Retina (tissue), 1 donor: ENCODE measurements around the gene KIF2C.
A peak's percentile ranks its signal among the peaks of the same experiment; 100 is the strongest.
"Not testable (repeated sequence)": the region's sequence is repeated elsewhere in the genome, so short reads cannot be mapped to it uniquely, and the experiment has no call there.

Experiments
- DNase-seq: peaks from one replicate; pipeline ENCODE4 v3.0.0-alpha.2; 2016

KIF2C gene

DNA sequence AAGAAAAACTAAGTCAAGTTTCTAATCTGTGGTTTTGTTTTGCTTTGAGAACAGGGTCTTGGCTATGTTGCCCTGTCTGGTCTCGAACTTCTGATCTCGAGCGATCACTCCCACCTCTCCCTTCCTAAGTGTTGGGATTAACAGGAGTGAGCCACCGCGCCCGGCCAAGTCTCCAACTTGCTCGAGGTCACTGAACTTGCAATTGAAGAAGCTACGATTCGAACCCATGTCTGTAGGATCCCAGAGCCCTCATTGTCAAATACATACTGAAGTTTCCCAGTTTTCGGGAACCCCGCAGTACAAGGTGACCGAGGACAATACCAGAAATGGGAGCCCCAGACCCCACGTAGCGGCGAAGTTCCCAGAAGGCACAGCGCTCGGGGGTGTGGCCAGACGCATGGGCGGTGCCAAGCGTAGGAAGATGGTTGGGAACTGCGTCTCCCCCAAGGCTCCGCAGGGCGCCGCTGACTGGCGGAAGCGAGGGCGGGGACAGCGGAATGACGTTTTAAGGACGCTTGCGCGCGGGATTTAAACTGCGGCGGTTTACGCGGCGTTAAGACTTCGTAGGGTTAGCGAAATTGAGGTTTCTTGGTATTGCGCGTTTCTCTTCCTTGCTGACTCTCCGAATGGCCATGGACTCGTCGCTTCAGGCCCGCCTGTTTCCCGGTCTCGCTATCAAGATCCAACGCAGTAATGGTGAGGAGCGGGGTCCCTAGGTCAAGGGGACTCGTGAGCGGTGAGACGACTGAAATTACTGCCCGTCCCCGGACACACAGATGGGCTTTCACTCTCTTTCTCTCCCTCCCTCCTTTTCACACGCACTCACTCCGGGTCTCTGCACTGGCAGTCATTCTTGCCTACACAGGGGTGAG, at the start of gene KIF2C:
KIF2C (plus strand) TSS at position 531 of the 872 bp plus-strand sequence; CDS start at position 627, 96 bp downstream.
- DNase-seq: peak; percentile 96

DNA sequence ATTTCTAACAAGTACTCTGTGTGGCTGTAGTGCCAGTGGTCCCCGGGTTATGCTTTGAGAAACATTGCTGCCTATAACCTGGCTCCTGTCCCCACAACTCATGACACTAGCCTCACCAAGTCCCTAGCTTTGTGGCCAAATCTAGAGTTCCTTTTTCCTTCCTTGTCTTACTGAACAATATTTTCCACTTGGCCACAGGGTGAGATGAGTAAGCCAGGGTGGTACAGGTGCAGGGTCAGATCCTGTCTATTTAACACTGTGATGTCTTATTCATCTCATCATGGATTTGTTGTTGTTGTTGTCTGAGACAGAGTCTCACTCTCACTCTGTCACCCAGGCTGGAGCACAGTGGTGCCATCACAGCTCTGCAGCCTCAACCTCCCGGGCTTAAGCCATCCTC, 46.5 kb upstream of the KIF2C start:
- no peak for DNase-seq

DNA sequence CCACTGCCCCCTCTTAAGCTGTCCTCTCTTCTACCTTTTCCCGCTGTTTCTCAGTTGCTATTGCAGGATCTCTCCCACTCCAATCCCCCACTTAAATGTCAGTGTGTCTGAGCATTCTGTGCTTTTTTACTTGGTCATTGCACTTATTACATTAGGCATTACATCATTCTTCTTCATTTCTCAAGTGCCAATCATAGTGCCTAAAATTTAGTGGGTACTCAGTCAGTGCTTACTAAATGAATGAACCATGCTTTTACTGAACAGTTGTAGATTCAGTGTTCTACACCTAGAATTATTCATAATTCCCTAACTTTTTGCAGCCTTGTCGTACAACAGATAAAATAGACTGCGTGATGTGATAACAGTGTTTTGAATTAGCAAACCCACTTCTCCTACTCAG, 45.7 kb upstream of the KIF2C start:
- no peak for DNase-seq

DNA sequence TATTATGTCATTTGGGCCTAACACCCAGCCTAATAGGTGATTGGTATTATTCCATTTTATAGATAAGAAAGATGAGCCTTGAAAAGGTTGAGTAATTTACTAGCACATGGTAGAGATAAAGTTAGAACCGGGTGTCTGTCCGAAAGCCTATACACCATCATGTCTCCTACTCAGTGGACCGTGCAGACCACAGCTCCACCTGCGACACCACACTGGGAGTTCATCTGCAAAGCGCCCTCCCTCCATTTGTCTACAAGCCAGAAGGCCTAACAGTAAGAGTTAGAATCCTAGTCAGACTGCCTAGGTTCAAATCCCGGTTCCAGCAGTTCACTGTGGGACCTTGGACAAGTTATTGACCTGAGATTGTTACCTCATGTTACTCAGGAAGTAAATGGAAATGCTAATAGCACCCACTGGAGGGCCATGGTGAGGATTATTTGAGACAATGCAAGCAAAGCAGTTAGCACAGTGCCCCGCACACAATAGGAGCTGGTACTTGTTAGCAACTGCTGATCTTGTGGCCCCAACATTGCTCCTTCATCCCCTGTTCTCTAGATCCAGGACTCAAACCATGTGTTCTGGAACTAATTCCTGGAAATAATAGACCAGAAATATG, 44.7 kb upstream of the KIF2C start:
- DNase-seq: no peak

DNA sequence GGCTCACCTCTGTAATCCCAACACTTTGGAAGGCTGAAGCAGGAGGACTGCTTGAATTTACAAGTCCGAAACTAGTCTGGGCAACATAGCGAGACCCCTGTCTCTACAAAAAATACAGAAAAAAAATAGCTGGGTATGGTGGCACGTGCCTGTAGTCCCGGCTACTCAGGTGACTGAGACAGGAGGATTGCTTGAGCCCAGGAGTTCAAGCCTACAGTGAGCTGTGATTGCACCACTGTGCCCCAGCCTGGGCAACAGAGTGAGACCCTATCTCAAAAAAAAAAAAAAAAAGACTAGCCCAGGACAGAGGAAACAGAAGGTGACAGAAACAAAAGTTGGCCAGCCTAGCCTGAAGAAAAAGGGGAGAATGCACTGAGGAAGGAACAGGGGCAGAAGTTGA, 44.0 kb upstream of the KIF2C start:
- no peak for DNase-seq

DNA sequence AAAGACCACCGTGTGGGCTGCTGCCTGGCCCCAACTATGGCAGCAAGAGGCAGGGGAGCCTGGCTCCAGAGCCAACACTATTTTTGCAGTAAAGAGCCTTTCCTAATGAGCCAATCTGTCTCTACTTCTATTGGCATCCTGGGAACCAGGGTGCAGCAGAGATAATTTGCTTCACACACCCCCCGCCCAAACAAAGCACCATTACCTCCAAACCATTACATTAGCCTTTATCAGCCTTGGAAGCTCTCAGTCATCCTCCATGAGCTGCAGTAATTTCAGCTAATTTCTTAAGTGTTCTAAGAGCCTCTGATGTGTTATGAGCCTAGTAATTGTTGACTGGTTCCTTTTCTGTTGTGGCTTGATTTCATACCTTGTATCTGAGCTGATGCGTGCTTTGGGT, 43.5 kb upstream of the KIF2C start:
- DNase-seq: no peak

DNA sequence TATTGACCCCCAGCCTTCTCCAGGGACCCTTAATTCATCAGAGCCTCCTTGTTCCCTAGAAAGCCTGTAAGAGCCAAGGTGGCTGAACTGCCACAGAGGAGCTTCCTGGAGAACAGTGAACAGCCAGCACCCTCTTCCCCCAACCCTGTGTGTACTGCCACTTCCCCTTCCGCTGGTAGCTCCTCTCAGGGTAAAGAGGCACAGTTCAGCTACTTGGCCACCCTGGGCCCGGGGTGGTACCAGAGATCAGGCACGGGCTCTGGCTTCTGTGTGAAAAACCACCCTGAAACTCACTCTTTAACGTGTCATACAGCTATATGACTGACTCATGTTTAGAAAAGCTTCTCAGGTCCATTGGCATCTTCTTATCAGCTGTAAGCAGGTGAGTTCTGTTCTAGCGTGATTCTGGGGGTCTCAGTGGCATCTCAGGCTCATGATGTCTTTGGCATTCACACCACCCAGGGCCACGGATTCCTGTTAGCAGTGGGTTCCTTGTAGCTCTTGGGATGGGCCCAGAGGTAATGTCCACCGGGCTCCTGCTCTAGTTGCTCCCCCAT, 42.8 kb upstream of the KIF2C start:
- no peak for DNase-seq

DNA sequence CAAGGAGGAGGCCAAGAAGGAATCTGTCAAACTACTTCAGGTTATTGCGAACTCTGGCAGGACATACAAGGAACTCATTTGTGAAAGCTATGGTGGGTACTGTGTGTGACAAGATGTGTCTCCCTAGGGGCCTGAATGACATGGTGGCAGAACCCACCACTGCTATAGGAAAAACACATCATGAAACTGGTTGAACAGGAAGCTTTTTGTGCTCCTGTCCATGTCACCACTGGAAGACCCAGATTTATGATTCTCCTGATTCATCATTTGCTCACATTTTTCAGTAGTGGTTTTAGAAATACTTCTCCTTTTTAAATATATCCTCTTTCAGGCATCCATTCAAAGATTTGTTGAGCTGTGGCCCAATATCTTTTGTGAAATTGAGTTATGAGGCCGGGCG, 41.5 kb upstream of the KIF2C start:
- no peak for DNase-seq

DNA sequence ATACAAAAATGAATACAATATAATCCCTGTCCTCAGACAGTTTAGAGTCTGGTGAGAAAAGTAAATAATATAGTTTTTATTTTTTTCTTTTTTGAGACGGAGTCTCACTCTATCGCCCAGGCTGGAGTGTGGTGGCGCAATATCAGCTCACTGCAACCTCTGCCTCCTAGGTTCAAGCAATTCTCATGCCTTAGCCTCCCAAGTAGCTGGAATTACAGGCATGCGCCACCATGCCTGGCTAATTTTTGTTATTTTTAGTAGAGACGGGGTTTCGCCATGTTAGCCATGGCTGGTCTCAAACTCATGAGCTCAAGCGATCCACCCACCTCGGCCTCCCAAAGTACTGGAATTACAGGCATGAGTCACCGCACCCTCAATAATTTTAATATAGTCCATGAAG, 40.3 kb upstream of the KIF2C start:
- DNase-seq: not testable (repeated sequence)

DNA sequence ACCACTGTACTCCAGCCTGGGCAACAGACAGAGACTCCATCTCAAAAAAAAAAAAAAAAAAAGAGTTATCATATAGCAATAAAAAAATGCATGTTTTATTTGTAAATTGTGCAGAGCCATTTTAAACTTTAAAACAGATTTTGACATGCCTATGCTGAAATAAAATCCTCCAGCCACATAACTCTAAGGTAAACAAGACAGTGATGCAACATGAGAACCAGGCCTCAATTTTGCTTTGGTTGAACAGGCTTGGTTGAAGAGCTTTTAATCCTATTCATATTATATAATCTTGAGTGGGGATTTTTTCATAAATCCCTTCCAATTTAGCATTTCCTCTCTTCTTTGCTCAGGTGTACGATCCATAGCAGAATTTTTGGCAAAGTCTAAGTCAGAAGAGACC, 39.1 kb upstream of the KIF2C start:
- DNase-seq: no peak

DNA sequence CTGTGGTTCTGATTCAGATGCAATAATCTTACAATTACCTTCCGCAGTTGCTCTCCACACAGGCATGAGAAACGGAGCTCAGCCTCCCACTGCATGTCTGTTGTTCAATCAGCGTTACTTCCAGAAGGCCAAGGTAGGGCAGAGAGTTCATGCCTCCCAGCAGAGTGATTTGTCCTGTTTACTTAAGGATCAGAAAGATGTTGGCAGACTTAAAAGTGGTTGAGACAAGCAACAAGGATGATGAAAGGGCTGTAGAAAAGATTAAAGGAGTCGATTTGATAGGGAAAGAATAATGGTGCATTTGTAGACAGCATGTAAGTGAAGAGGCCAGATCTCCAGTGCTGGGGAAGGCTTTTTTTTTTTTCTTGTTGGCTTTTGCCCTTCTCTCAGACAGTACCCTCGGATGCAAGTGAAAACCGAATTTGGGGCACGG, 38.5 kb upstream of the KIF2C start:
- no peak for DNase-seq

DNA sequence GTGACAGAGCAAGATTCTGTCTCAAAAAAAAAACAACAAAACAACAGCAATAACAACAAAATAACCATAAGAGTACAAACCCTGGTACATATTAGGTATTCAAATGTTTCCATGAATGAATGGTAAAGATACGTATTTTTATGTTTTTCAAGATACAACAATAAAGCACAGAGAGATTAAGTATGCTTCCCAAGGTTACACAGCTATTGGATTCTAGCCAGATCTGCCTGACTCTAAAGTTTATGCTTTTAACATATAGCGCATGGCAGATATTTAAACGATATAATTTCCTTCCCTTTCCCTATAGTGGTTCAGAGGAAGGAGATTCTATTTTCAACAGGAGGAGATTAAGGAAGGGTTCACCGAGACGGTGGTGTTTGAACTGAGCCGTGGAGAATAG, 34.2 kb upstream of the KIF2C start:
- DNase-seq: no peak

DNA sequence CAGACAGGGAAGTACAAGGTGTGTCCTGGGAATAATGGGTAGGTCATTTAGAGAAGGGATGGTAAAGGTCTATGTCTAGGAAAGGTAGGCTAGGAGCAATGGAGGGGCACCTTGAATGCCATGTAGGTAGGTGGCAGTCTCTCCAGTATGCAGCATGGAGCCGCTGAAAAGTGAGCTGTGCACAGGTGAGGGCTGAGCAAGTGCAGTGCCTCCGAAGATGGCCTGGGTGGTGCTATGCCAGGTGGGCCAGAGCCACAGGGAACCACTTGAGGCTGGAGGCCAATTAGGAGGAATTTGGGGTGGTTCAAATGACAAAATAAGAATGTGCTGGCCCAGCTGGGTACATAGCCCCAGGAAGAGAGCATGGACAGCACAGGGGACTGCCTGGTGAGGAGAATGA, 33.7 kb upstream of the KIF2C start:
- no peak for DNase-seq

DNA sequence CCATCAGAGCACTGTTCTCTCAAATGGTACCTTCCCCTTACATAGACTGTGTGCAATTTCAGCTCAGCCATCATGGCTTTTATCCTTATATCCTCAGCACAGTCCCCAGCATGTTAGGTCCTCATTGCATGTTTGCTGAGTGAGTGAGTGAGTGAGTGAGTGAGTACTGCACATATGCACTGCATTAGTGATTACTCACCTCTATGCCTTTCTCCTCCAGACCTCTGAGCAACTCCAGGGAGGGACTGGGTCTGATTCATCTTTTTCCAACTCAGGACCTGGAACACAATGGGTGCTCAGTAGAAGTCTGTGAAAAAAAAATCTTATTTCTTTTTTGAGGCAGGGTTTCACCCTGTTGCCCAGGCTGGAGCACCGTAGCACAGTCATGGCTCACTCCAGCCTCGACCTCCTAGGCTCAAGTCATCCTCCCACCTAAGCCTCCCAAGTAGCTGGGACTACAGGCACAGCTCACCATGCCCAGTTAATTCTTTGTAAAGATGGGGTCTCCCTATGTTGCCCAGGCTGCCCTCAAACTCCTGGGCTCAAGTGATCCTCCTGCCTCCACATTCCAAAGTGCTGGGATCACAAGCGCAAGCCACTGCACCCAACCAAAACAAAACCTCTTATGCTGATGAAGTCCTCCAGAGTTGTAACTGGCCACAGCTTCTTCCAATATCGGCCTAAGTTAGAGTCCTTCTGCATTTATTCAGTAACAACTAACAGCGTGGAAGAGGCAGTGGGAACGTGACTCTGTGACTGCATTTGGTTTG, 32.3 kb upstream of the KIF2C start:
- DNase-seq: no peak

DNA sequence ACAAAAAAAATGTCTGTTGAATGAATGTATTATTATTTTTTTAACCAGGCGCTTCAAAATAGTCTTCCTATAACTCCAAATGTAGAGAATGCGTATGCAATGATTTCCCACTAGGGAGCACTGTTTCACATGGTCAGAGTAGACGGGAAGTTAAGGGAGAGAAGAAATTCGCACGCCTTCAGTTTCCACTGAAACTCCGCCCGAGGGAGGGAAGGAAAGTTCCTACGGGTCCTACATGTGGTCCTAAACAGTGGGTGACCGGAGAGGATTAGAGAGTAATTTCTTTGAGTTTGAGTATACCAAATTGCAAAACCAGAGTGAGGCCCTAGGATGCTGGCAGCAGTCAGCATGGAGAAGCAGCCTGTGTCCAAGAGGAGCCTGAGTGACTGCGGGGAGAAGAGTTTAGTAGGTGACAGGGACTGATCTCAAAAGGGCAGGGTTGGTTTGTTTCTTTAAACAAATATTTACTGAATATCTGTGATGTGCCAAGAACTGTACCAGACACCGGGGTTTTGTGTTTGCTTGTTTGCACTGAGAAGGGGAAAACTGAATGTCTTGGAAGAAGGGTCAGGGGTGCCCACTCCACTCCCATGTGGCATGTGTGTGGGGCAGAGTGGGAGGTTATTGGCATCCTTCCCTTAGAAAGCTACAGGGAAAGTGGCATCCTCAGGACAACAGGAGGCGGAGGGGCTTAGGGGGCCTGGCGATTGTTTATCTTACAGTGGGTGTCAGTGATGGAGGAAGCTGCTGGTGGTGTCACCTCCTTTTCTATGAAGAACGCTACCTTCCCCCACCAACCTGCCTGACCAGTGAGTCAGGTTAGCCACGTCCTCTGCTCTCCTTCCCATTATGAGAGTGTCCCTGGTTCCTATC, 31.4 kb upstream of the KIF2C start:
- no peak for DNase-seq

DNA sequence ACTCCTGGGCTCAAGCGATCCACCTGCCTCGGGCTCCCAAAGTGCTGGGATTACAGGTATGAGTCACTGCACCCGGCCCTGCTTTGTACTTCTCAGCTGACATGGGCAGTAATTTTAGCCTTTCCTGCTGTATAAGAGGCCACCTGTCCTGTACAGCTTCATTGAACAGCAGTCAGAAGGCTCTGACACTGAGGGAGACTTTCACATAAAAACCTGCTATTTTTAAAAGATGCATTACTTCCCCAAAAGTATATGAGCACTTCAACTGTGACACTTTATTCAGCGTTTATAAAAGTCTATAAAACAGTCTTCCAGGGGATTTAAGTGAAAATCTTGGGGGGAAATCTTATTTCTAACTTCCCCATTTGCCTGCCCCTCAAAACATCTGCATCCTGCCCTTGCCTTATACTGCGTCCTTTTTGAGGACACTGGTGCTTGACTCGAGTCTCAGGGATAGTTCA, 26.3 kb upstream of the KIF2C start:
- DNase-seq: no peak

DNA sequence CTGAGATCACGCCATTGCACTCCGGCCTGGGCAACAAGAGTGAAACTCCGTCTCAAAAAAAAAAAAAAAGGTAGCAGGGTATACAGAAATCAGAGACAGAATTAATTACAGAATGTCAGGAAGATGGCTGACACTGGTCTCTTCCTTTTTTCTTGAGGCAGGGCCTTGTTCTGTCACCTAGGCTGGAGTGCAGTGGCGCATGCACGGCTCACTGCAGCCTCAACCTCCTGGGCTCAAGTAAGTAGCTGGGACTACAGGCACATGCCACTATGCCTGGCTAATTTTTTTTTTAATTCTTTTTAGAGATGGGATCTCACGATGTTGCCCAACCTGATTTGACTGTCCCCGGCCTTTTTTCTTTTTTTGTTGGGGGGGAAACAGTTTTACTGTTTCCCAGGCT, 25.1 kb upstream of the KIF2C start:
- no peak for DNase-seq

DNA sequence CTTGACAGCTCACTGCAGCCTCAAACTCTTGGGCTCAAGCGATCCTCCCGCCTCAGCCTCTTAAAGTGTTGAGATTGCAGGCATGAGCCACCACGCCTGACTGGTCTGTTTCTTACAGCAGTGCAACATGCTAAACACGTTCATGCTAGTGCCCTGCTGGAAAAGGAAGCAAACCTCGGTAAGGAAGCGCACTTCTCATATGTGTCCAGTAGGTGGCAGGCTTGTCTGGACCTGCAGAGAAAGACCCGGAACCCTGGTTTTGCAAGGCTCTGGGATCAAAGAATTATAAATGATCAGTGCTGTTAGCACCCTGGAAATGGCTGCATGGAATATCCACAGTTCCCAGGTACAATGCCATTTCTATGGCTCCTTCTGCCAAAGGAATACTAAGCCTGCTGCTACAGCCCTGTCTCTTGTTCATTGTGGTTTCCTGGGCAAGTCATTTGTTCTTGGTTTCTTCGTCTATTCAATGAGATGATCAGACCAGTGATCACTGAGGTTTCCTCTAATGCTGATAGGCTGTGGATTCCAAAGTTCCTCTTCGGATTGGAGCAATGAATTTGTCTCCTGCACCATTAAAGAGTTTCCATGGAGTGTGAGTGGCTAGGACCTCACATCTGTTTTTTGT, 24.6 kb upstream of the KIF2C start:
- DNase-seq: peak; percentile 81

DNA sequence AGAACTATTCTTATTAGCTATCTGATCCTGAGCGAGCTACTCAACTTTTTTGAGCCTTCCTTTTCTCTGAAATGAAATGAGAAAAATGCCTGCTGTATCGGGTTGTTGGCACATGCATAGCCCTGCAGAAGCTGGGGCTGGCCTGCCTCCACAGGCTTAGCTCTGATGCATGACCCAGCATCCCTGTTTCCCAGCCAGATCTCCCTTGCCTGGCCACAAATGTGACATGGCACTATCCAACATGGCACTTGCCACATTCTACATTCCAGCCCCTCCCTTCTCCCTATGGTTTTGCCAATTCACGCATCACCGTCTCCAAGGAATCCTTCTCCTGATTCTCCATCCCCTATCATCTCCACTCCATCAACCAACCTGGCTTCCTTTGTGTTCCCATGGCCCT, 22.5 kb upstream of the KIF2C start:
- no peak for DNase-seq

DNA sequence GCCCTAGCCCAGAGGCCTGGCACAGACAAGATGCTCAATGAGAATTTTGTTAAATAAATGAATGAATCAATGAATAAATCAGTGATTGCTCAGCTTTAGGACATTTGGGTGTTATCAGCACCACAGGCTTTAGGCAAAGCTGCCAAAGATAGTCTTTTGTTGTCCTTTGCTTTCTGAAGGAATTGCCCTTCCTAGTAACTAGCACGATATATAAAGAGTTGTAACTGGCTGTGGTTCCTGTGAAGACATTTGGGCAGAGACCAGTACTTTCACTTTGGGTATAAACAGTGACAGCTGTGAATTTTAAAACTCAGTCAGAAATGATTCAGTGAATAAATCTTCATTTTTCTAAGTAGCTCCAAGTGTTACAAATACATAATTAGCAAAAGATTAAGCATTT, 22.0 kb upstream of the KIF2C start:
- no peak for DNase-seq

DNA sequence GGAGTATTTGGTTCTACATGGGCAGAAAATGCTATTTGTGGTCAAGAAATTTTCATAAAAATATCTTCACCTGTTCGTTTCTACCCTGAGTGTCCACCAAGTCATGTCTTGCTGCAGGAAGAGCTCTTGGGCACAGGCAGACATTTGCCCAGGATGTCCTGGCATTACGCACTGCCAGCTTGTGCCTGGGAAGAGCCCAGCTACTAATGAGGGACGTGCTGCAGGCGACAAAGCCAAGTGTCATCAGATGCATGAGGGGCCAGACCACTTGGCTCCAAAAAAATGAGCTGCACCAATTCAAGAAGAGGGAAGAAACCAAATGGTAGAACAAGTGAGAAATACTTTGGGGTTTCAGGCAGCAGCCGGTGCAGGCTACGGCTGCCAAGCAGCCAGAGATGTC, 21.5 kb upstream of the KIF2C start:
- no peak for DNase-seq

DNA sequence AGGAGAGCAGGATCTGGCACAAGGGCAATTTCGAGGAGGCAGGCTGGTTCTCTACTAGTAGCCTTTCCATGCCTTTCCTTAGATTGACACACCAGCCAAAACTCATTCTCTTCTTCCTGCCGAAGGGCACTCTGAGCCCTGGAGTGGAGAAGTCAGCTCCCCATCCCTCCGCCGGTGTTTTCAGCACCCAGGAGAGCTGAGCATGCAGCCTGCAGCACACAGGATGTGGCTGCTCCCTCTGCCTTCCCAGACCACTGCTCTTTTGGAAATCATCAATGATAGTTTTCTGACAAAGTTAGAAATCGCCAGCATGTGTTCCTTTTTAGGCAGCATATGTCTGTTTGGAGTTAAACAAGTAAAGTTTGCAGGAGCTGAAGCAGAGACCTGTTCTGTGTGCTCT, 20.3 kb upstream of the KIF2C start:
- DNase-seq: no peak
